Breast epithelium (tissue), 3 donors: Measurements from ENCODE around the gene ZNF776.

Source experiments
- POLR2A ChIP-seq: fragments of 450-650 bp; IDR thresholded peaks from one replicate; pipeline ENCODE4 v1.6.1; 2016; ENCODE audit warnings: antibody characterized with exemption, mild to moderate bottlenecking, moderate library complexity
- POLR2AphosphoS5 ChIP-seq, 3 donors: sonication (generic); formaldehyde crosslinking; IDR thresholded peaks; one replicate each; pipeline ENCODE4 v1.6.1; 2017; ENCODE audit warnings: antibody characterized with exemption in 3 of 3
- TF ChIP-seq, protein P1 (sequence below), 3 donors: fragments of 450-650 bp; IDR thresholded peaks; one replicate each; pipeline ENCODE4 v1.5.1; 2016 to 2017; ENCODE audit warnings: antibody characterized with exemption in 3 of 3, mild to moderate bottlenecking in 3 of 3, moderate library complexity in 3 of 3

DNA sequence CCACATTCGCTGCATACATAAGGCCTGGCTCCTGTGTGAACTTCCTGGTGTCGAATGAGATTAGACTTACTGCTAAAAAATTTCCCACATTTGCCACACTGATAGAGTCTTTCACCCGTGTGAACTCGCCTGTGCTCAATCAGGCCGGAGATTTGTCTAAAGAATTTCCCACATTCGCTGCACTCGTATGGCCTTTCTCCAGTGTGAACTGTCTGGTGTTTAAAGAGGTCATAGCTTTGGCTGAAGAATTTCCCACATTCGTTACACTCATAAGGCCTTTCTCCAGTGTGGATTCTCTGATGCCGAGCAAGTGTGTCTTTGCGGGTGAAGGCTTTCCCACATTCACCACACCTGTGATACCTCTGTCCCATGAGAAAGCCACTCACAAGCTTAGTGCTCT lies 25.7 kb upstream of the ZNF776 start:
- TF ChIP-seq, protein P1, sequence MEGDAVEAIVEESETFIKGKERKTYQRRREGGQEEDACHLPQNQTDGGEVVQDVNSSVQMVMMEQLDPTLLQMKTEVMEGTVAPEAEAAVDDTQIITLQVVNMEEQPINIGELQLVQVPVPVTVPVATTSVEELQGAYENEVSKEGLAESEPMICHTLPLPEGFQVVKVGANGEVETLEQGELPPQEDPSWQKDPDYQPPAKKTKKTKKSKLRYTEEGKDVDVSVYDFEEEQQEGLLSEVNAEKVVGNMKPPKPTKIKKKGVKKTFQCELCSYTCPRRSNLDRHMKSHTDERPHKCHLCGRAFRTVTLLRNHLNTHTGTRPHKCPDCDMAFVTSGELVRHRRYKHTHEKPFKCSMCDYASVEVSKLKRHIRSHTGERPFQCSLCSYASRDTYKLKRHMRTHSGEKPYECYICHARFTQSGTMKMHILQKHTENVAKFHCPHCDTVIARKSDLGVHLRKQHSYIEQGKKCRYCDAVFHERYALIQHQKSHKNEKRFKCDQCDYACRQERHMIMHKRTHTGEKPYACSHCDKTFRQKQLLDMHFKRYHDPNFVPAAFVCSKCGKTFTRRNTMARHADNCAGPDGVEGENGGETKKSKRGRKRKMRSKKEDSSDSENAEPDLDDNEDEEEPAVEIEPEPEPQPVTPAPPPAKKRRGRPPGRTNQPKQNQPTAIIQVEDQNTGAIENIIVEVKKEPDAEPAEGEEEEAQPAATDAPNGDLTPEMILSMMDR (IDR thresholded peaks at IDR 0.05), result no peak
- no peak for TF ChIP-seq POLR2A
- no peak for TF ChIP-seq POLR2AphosphoS5 (IDR thresholded peaks at IDR 0.05)
